ENCODE data around the gene KREMEN1. TPM values are rescaled to one million over a fixed set of nuclear protein-coding genes. Genes with fewer than 3 reads are reported as not detected.

Gene KREMEN1
- total and polyA plus RNA-seq, 12 donors, result 4.3 to 58.7 (median 27.8) TPM

- H3K36me3 ChIP-seq (replicated peaks in 1 of 2), result no peaks in the 10 kb centered on the region
- WGBS, 4 donors, result 85 to 100% (median 93%) methylated on average over 1 of the region's 1 CpG
- no peak overlapping the region for H3K4me3 ChIP-seq
- no peaks in the 10 kb centered on the region for H3K27me3 ChIP-seq
- H3K9me3 ChIP-seq (replicated peaks in 1 of 3), result no peaks in the 10 kb centered on the region
- TF ChIP-seq, protein P1, sequence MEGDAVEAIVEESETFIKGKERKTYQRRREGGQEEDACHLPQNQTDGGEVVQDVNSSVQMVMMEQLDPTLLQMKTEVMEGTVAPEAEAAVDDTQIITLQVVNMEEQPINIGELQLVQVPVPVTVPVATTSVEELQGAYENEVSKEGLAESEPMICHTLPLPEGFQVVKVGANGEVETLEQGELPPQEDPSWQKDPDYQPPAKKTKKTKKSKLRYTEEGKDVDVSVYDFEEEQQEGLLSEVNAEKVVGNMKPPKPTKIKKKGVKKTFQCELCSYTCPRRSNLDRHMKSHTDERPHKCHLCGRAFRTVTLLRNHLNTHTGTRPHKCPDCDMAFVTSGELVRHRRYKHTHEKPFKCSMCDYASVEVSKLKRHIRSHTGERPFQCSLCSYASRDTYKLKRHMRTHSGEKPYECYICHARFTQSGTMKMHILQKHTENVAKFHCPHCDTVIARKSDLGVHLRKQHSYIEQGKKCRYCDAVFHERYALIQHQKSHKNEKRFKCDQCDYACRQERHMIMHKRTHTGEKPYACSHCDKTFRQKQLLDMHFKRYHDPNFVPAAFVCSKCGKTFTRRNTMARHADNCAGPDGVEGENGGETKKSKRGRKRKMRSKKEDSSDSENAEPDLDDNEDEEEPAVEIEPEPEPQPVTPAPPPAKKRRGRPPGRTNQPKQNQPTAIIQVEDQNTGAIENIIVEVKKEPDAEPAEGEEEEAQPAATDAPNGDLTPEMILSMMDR (IDR thresholded peaks at IDR 0.05), result no peak
- TF ChIP-seq POLR2A (IDR thresholded peaks at IDR 0.05), result no peak
- DNase-seq, result no peak
- intact Hi-C loops (cut with DNase I), result loop anchor here (10.0 kb wide), 2 partner anchors 81 to 301 kb away; partner anchors contain the start of gene KREMEN1 (in 1 of the 2)
- H3K27ac ChIP-seq, result no peak overlapping the region
- peaks cover 25 to 28% of the 10 kb centered on the region in 2 donors for H3K4me1 ChIP-seq (replicated peaks in 1 of 2)
Measured at GRCh38 chr22:29155966-29156365, 83.1 kb downstream of the KREMEN1 start.

DNA sequence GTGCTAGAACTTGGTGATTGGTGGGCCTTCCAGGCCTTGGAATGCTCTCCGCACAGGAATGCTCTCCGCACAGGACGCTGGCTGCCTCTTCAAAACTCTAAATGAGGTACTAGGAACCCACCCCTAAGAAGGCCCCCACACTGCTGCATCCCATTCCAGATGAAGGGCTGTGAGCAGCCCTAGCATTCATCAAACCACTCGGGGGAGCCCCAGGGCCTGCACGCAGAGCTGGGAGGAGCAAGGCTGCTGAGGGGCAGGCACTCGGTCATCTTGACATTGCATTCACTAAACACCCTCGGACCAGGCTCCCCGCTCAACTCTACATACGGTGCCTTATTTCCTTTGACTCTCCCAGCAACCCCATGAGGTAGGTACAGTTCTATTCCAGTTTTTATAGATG, 83.7 kb downstream of the KREMEN1 start:
- peaks cover 20 to 23% of the 10 kb centered on the region in 2 donors for H3K4me1 ChIP-seq (replicated peaks in 1 of 2)
- WGBS, 4 donors, result 75 to 89% (median 82%) methylated on average over 7 to 9 of the region's 9 CpGs
- H3K27me3 ChIP-seq, result no peaks in the 10 kb centered on the region
- intact Hi-C loops (cut with DNase I), result loop anchor here (10.0 kb wide), 2 partner anchors 82 to 302 kb away; partner anchors contain the start of gene KREMEN1 (in 1 of the 2)
- no peaks in the 10 kb centered on the region for H3K9me3 ChIP-seq (replicated peaks in 1 of 3)
- H3K27ac ChIP-seq, result no peak overlapping the region
- no peak for DNase-seq
- H3K4me3 ChIP-seq, result no peak overlapping the region
- H3K36me3 ChIP-seq (replicated peaks in 1 of 2), result no peaks in the 10 kb centered on the region
- TF ChIP-seq, protein P1 (IDR thresholded peaks at IDR 0.05), result no peak
- TF ChIP-seq POLR2A (IDR thresholded peaks at IDR 0.05), result no peak

DNA sequence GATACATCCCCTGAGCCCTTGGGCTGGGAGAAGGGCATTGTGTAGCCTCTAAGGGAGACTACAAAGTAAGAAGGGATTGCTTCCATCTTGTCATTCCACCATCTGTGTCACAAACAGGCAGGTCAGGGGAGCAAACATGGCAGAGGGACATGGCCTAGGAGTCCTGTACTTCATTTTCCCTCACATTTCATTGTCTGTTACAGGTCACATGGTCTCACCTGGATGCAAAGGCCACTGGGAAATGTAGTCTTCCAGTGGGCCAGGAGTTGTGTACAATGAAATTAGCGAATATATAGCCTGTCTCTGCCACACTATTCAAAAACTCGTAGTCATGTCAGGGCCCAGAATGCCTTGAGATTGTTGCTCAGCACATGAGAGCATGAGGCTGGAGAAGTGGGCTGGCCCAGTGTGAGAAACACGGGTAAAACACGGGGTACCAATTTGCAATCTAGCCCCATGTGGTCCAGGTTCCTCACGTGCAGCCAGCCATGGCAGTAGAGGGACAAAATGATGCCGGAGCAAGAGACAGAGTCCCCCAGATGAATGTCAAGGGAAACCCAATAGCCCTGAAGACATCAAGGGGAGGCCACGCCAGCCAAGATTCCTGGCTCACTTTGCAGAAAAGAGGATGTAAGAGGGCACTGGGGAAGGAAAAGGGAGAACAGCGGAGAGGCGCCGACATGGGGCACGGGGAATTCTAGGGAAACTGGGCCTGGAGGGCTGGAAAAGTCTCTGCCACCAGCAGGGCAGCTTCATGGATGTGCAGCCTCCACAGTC, 85.1 kb downstream of the KREMEN1 start:
- no peaks in the 10 kb centered on the region for H3K27me3 ChIP-seq

GRCh38 chr22:29158546-29158945, 85.7 kb downstream of the KREMEN1 start:
- WGBS, 4 donors, result 89 to 94% (median 91%) methylated on average over 5 of the region's 5 CpGs
- Histone ChIP-seq H3K9me3 (replicated peaks in 1 of 3) (no peaks in the 10 kb centered on the region), H3K36me3 (replicated peaks in 1 of 2) (no peaks in the 10 kb centered on the region), H3K4me1 (replicated peaks in 1 of 2) (peaks cover 5 to 6% of the 10 kb centered on the region in 2 donors), H3K27ac (no peak overlapping the region), H3K4me3 (no peak overlapping the region), H3K27me3 (no peaks in the 10 kb centered on the region)
- no peak for DNase-seq
- TF ChIP-seq, protein P1 (IDR thresholded peaks at IDR 0.05), result no peak
- no peak for TF ChIP-seq POLR2A (IDR thresholded peaks at IDR 0.05)
- intact Hi-C loops (cut with DNase I), result loop anchor here (10.0 kb wide), 2 partner anchors 84 to 304 kb away; partner anchors contain the start of gene KREMEN1 (in 1 of the 2)

More for the DNA sequence above, 85.1 kb downstream of the KREMEN1 start:
- 85 to 96% (median 91%) methylated on average over 11 of the region's 11 CpGs for WGBS, 4 donors
- Histone ChIP-seq H3K4me1 (replicated peaks in 1 of 2) (peaks cover 5 to 8% of the 10 kb centered on the region in 2 donors), H3K36me3 (replicated peaks in 1 of 2) (no peaks in the 10 kb centered on the region), H3K9me3 (replicated peaks in 1 of 3) (no peaks in the 10 kb centered on the region), H3K27ac (no peak overlapping the region), H3K4me3 (no peak overlapping the region)
- TF ChIP-seq POLR2A (IDR thresholded peaks at IDR 0.05), result no peak
- TF ChIP-seq, protein P1 (IDR thresholded peaks at IDR 0.05), result no peak
- DNase-seq, result no peak
- intact Hi-C loops (cut with DNase I), result loop anchor here (10.0 kb wide), 2 partner anchors 83 to 303 kb away; partner anchors contain the start of gene KREMEN1 (in 1 of the 2)
